Naive thymus-derived CD4-positive, alpha-beta T cell (primary cell): ENCODE results near the gene KIR2DL4. TPM values are rescaled to one million over a fixed set of nuclear protein-coding genes. Genes with fewer than 3 reads are reported as not detected.
"Not testable (repeated sequence)": the region's sequence is repeated elsewhere in the genome, so short reads cannot be mapped to it uniquely, and the experiment has no call there.

Experiments
- ATAC-seq: fragments of 150-1000 bp; cut with Tn5 transposase; 2 replicates; pipeline ENCODE4 v1.10.0; 2021; ENCODE audit warnings: mild to moderate bottlenecking, moderate library complexity
- CTCF ChIA-PET: fragments of 350-600 bp; sonication (Branson Sonifier 250); formaldehyde crosslinking; loops from one replicate; lab custom pipeline; 2021; ENCODE audit warnings: antibody characterized with exemption; lab: Charles Lee
- POLR2A ChIA-PET: fragments of 350-600 bp; sonication (Branson Sonifier 250); formaldehyde crosslinking; loops from one replicate; lab custom pipeline; 2021; ENCODE audit warnings: antibody characterized with exemption, inconsistent platforms; lab: Charles Lee
- DNase-seq, 9 donors: peaks; one replicate each; pipeline versions ENCODE4 v3.0.0 to v3.0.0-alpha.2; 2020 to 2022; ENCODE audit warnings: mixed read lengths in 1 of 9
- H3K27ac ChIP-seq: one replicate; pipeline ENCODE4 v1.7.0; 2013; ENCODE audit warnings: mild to moderate bottlenecking, low read depth, low read length, moderate library complexity
- H3K27me3 ChIP-seq, 2 donors: one replicate each; pipeline ENCODE4 v1.7.0; 2013; ENCODE audit warnings: low read length in 2 of 2, mild to moderate bottlenecking in 2 of 2, moderate library complexity in 2 of 2; ENCODE audit not compliant: control insufficient read depth in 2 of 2, insufficient read depth in 2 of 2
- H3K36me3 ChIP-seq, 3 experiments: 1 replicate in 2 of 3; 2 replicates in 1 of 3; pipeline ENCODE4 v1.7.0; 2013; ENCODE audit warnings: low read length in 3 of 3, mild to moderate bottlenecking in 3 of 3, moderate library complexity in 1 of 3; ENCODE audit not compliant: insufficient read depth in 3 of 3, control insufficient read depth in 2 of 3
- H3K4me1 ChIP-seq, 2 donors: one replicate each; pipeline ENCODE4 v1.7.0; 2013; ENCODE audit warnings: low read length in 2 of 2, mild to moderate bottlenecking in 2 of 2, moderate library complexity in 1 of 2; ENCODE audit not compliant: control insufficient read depth in 2 of 2, insufficient read depth in 2 of 2
- H3K4me3 ChIP-seq: 2 replicates; pipeline ENCODE4 v1.7.0; 2013; ENCODE audit warnings: mild to moderate bottlenecking, low read length
- H3K9me3 ChIP-seq, 3 experiments: 1 replicate in 2 of 3; 2 replicates in 1 of 3; pipeline ENCODE4 v1.7.0; 2013; ENCODE audit warnings: low read length in 3 of 3; ENCODE audit not compliant: control insufficient read depth in 2 of 3
- H3K27ac Mint-ChIP-seq, 9 donors: one replicate each; pipeline ENCODE4 v1.8.0; 2020 to 2022; ENCODE audit warnings: mixed read lengths in 9 of 9, mild to moderate bottlenecking in 8 of 9, moderate library complexity in 5 of 9, inconsistent platforms in 2 of 9
- H3K27me3 Mint-ChIP-seq, 5 donors: one replicate each; pipeline ENCODE4 v1.8.0; 2021 to 2022; ENCODE audit warnings: mixed read lengths in 5 of 5, mild to moderate bottlenecking in 1 of 5
- H3K36me3 Mint-ChIP-seq, 5 donors: one replicate each; pipeline ENCODE4 v1.8.0; 2020 to 2022; ENCODE audit warnings: mixed read lengths in 5 of 5, mild to moderate bottlenecking in 3 of 5, inconsistent platforms in 1 of 5
- H3K4me1 Mint-ChIP-seq, 7 donors: one replicate each; pipeline ENCODE4 v1.8.0; 2020 to 2022; ENCODE audit warnings: mixed read lengths in 7 of 7, mild to moderate bottlenecking in 3 of 7, inconsistent platforms in 1 of 7
- H3K4me3 Mint-ChIP-seq, 10 donors: one replicate each; pipeline ENCODE4 v1.8.0; 2020 to 2022; ENCODE audit warnings: mild to moderate bottlenecking in 10 of 10, mixed read lengths in 10 of 10, moderate library complexity in 6 of 10, inconsistent platforms in 2 of 10
- H3K9me3 Mint-ChIP-seq, 11 donors: one replicate each; pipeline ENCODE4 v1.8.0; 2020 to 2022; ENCODE audit warnings: mixed read lengths in 11 of 11, mild to moderate bottlenecking in 4 of 11, inconsistent platforms in 1 of 11, moderate library complexity in 1 of 11
- intact Hi-C, 2 donors: fragments of 100-400 bp; cut with micrococcal nuclease; formaldehyde crosslinking; loops; one replicate each; pipeline ENCODE4 v1.15.1; 2023
- polyA plus RNA-seq, 2 donors: library from polyadenylated mRNA; unstranded; fragments of 300-500 nt; fragmentation: Illumina TruSeq; gene quantifications; one replicate each; pipeline ENCODE4 v1.2.3, GENCODE V29; 2021
- total RNA-seq, 6 experiments: library from RNA in 5 of 6; stranded (reverse) in 5 of 6; gene quantifications; 1 replicate in 5 of 6; 2 replicates in 1 of 6; pipeline ENCODE4 v1.2.3 and lab custom pipeline; 2021 to 2026

KIR2DL4 gene
- total and polyA plus RNA-seq, 7 experiments from 2014 or later = 0.15 to 0.48 (median 0.44) TPM; not detected in 4

DNA sequence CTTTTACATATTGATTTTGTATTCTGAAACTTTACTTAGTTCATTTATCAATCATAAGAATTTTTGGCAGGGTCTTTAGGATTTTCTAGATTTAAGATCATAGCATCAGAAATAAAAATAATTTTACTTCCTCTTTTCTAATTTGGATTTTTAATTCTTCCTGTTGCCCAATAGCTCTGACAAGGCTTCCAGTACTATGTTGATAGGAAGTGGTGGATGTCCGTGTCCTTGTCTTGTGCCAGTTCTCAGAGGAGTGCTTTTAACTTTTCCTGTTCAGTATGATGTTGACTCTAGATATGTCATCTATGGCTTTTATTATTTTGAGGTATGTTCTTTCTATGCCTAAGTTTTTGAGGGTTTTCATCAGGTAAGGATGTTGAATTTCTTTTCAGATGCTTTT, 7.7 kb upstream of the KIR2DL4 start:
- H3K9me3 ChIP-seq = peaks cover 0 to 5% (median 0%) of the 10 kb centered on the region in 3 experiments
- H3K4me3 Mint-ChIP-seq = no peak overlapping the region
- no peak for DNase-seq
- peaks cover 0 to 21% (median 17%) of the 10 kb centered on the region in 7 donors for H3K4me1 Mint-ChIP-seq
- POLR2A ChIA-PET = no interaction called here
- H3K27ac ChIP-seq = no peak overlapping the region
- peak; percentile 45 for ATAC-seq
- intact Hi-C loops = no loop called here
- no peaks in the 10 kb centered on the region for H3K27me3 ChIP-seq
- CTCF ChIA-PET = no interaction called here
- peaks cover 18 to 39% (median 25%) of the 10 kb centered on the region in 5 donors for H3K27me3 Mint-ChIP-seq
- no peaks in the 10 kb centered on the region for H3K4me1 ChIP-seq
- H3K4me3 ChIP-seq = no peak overlapping the region
- no peaks in the 10 kb centered on the region for H3K36me3 ChIP-seq
- H3K27ac Mint-ChIP-seq = no peak overlapping the region
- H3K9me3 Mint-ChIP-seq = peaks cover 0 to 12% (median 3%) of the 10 kb centered on the region in 11 donors
- H3K36me3 Mint-ChIP-seq = peaks cover 0 to 4% (median 0%) of the 10 kb centered on the region in 5 donors

DNA sequence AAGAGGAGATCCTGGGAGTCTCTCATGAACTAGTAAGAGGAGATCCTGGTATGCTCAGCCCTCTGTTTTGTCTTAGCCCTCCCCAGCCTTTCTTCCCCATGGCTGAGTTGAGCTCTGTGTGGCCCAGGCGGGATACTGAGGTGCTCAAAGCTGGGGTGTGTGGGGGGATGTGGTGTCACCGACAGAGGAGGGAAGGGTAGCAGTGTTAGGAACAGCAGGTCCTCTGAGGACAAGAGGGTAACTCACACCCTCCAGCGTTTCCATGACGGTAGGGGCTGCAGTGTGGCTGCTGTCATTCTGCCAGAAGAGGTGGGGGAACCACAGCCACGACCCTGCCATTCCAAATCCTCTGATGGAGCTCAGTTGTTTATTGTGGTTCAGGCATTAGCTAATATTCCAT, 691 bp downstream of the KIR2DL4 start:
- no peak overlapping the region for H3K4me3 ChIP-seq
- H3K27ac Mint-ChIP-seq = no peak overlapping the region
- H3K9me3 ChIP-seq = peaks cover 0 to 2% (median 0%) of the 10 kb centered on the region in 3 experiments
- H3K27me3 Mint-ChIP-seq = peaks cover 4 to 37% (median 26%) of the 10 kb centered on the region in 5 donors
- H3K27ac ChIP-seq = no peak overlapping the region
- H3K27me3 ChIP-seq = no peaks in the 10 kb centered on the region
- intact Hi-C loops = no loop called here
- no peak for DNase-seq
- peak; percentile 24 for ATAC-seq
- H3K4me3 Mint-ChIP-seq = no peak overlapping the region
- H3K9me3 Mint-ChIP-seq = peaks cover 0 to 19% (median 3%) of the 10 kb centered on the region in 11 donors
- peaks cover 0 to 7% (median 0%) of the 10 kb centered on the region in 5 donors for H3K36me3 Mint-ChIP-seq
- peaks cover 0 to 16% (median 0%) of the 10 kb centered on the region in 7 donors for H3K4me1 Mint-ChIP-seq
- H3K36me3 ChIP-seq = no peaks in the 10 kb centered on the region
- POLR2A ChIA-PET = no interaction called here
- CTCF ChIA-PET = interaction anchor here (0.7 kb wide), 1 partner anchor 79 kb away, joined by 3 read pairs; no protein-coding TSS in a partner anchor
- H3K4me1 ChIP-seq = no peaks in the 10 kb centered on the region

DNA sequence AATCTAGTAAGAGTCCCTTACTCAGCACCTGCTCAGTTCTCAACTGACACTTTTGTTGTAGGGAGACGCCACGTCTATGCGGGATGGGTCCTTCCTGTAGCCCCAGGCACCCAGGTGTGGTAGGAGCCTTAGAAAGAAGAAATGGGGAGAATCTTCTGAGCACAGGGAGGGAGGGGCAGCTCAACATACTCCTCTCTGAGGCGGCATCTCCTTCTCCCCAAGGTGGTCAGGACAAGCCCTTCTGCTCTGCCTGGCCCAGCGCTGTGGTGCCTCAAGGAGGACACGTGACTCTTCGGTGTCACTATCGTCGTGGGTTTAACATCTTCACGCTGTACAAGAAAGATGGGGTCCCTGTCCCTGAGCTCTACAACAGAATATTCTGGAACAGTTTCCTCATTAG, 1.2 kb downstream of the KIR2DL4 start:
- Histone ChIP-seq H3K4me3 (no peak overlapping the region), H3K27me3 (no peaks in the 10 kb centered on the region), H3K27ac (no peak overlapping the region), H3K4me1 (no peaks in the 10 kb centered on the region), H3K36me3 (no peaks in the 10 kb centered on the region), H3K9me3 (no peaks in the 10 kb centered on the region)
- ChIA-PET CTCF (no interaction called here), POLR2A (no interaction called here)
- intact Hi-C loops = no loop called here
- no peak overlapping the region for H3K27ac Mint-ChIP-seq
- peaks cover 0 to 16% (median 0%) of the 10 kb centered on the region in 7 donors for H3K4me1 Mint-ChIP-seq
- DNase-seq (no peak), ATAC-seq (no peak)
- H3K36me3 Mint-ChIP-seq = peaks cover 0 to 6% (median 0%) of the 10 kb centered on the region in 5 donors
- H3K9me3 Mint-ChIP-seq = peaks cover 0 to 17% (median 3%) of the 10 kb centered on the region in 11 donors
- peaks cover under 1 to 34% (median 25%) of the 10 kb centered on the region in 5 donors for H3K27me3 Mint-ChIP-seq
- no peak overlapping the region for H3K4me3 Mint-ChIP-seq

DNA sequence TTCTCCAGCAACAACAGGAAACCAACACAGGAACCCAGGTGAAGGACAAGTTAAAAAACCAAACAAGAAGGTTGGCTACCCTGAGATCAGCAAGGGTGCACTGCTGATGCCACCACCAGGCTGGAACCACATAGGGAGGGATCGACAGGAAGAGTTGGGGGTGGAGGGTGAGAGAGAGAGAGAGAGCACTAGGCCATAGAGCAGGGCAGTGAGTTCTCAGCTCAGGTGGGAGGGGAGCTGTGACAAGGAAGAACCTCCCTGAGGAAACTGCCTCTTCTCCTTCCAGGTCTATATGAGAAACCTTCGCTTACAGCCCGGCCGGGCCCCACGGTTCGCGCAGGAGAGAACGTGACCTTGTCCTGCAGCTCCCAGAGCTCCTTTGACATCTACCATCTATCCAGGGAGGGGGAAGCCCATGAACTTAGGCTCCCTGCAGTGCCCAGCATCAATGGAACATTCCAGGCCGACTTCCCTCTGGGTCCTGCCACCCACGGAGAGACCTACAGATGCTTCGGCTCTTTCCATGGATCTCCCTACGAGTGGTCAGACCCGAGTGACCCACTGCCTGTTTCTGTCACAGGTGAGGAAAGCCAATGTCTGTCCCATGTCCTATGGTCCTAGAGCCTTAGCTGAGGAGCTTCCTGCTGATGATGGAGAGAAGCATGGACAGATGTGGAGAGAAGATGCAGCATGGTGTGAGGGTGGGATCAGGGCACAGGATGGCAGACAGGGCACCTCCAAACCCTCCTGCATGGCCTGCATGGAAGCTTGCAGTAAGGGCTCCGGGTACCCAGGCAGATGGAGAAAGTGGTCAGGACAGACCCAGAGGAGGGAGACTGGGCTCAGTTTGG, 2.5 kb downstream of the KIR2DL4 start:
- Mint-ChIP-seq H3K4me1 (peaks cover 0 to 16% (median 0%) of the 10 kb centered on the region in 7 donors), H3K9me3 (peaks cover 0 to 25% (median 6%) of the 10 kb centered on the region in 11 donors), H3K27me3 (peaks cover 0 to 43% (median 32%) of the 10 kb centered on the region in 5 donors), H3K4me3 (no peak overlapping the region), H3K27ac (no peak overlapping the region), H3K36me3 (peaks cover 0 to 6% (median 0%) of the 10 kb centered on the region in 5 donors)
- intact Hi-C loops = no loop called here
- H3K36me3 ChIP-seq = no peaks in the 10 kb centered on the region
- no peak for DNase-seq
- H3K27ac ChIP-seq = no peak overlapping the region
- H3K4me3 ChIP-seq = no peak overlapping the region
- no peaks in the 10 kb centered on the region for H3K27me3 ChIP-seq
- no peak for ATAC-seq
- H3K4me1 ChIP-seq = no peaks in the 10 kb centered on the region
- ChIA-PET CTCF (no interaction called here), POLR2A (no interaction called here)
- no peaks in the 10 kb centered on the region for H3K9me3 ChIP-seq

DNA sequence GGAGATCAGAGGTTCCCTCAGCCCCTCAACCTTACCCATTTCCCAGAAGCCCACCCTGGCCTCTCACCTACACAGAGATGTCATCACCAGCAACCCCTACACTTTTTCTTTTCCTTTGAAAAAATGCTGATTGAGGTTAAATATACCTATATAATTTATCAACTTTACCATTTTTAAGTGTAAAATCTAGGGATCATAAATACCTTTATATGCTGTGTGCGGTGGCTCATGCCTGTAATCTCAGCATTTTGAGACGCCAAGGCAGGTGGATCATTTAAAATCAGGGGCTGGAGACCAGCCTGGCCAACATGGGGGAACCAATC, 3.1 kb downstream of the KIR2DL4 start:
- H3K27ac ChIP-seq = no peak overlapping the region
- intact Hi-C loops = no loop called here
- H3K36me3 ChIP-seq = no peaks in the 10 kb centered on the region
- H3K4me3 ChIP-seq = no peak overlapping the region
- peaks cover 0 to 45% (median 32%) of the 10 kb centered on the region in 5 donors for H3K27me3 Mint-ChIP-seq
- H3K4me3 Mint-ChIP-seq = no peak overlapping the region
- H3K27ac Mint-ChIP-seq = no peak overlapping the region
- POLR2A ChIA-PET = no interaction called here
- H3K4me1 Mint-ChIP-seq = peaks cover 0 to 16% (median 0%) of the 10 kb centered on the region in 7 donors
- DNase-seq (no peak), ATAC-seq (no peak)
- H3K36me3 Mint-ChIP-seq = peaks cover 0 to 6% (median 0%) of the 10 kb centered on the region in 5 donors
- no peaks in the 10 kb centered on the region for H3K9me3 ChIP-seq
- no peaks in the 10 kb centered on the region for H3K27me3 ChIP-seq
- H3K9me3 Mint-ChIP-seq = peaks cover 0 to 29% (median 6%) of the 10 kb centered on the region in 11 donors
- CTCF ChIA-PET = no interaction called here
- no peaks in the 10 kb centered on the region for H3K4me1 ChIP-seq

DNA sequence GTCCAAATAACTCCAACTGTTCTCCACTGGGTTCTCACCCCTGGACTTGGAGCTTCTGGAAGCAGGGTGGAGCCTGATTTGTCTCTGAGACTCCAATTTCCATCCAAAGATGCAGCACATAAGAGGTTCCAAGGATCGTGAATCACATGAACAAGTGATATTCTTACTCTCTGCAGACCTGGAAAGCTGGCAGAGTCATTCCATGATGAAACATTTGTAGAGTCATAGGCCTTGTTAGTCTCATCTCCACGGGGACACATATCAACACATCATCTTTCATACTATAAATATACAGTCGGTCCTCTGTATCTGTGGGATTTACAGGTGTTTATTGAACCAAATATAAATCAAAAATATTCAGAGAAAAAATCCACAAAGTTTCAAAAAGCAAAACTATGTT, 11.2 kb downstream of the KIR2DL4 start:
- H3K27ac Mint-ChIP-seq, H3K4me3 Mint-ChIP-seq, DNase-seq, H3K9me3 ChIP-seq, H3K36me3 ChIP-seq, H3K4me1 Mint-ChIP-seq, H3K27ac ChIP-seq, H3K4me1 ChIP-seq, H3K36me3 Mint-ChIP-seq, H3K27me3 ChIP-seq, intact Hi-C loops, H3K4me3 ChIP-seq, POLR2A ChIA-PET, CTCF ChIA-PET, ATAC-seq: not testable (repeated sequence)
- H3K27me3 Mint-ChIP-seq = peaks cover 0 to 56% (median 27%) of the 10 kb centered on the region in 5 donors
- peaks cover 4 to 39% (median 12%) of the 10 kb centered on the region in 11 donors for H3K9me3 Mint-ChIP-seq
